GM18505 (cell line): Measurements from ENCODE around the gene FRMD3.

Source experiments
- ATAC-seq: cut with Tn5 transposase; IDR thresholded peaks from one replicate; pipeline ENCODE4 v1.9.1; 2021; ENCODE audit not compliant: unreplicated experiment
- POLR2A ChIP-seq: IDR thresholded peaks from 4 replicates; pipeline ENCODE4 v1.6.1; 2011; ENCODE audit warnings: borderline replicate concordance; ENCODE audit not compliant: insufficient read depth, insufficient read length; ENCODE audit errors: extremely low read depth

Gene FRMD3

GRCh38 chr9:83219154-83219923, 318.9 kb downstream of the FRMD3 start:
- no peak for ATAC-seq
- no peak for TF ChIP-seq POLR2A

GRCh38 chr9:83218411-83219090, 319.6 kb downstream of the FRMD3 start:
- no peak for TF ChIP-seq POLR2A
- no peak for ATAC-seq

GRCh38 chr9:83209188-83209731, 328.9 kb downstream of the FRMD3 start:
- ATAC-seq, result no peak
- TF ChIP-seq POLR2A, result no peak

- no peak for ATAC-seq
- TF ChIP-seq POLR2A, result no peak
Measured at GRCh38 chr9:83208065-83208850, 329.9 kb downstream of the FRMD3 start.

- ATAC-seq, result no peak
- no peak for TF ChIP-seq POLR2A
Measured at GRCh38 chr9:83204047-83204446, 334.2 kb downstream of the FRMD3 start.

- ATAC-seq, result no peak
- TF ChIP-seq POLR2A, result no peak
Measured at GRCh38 chr9:83200531-83200930, 337.7 kb downstream of the FRMD3 start.

- no peak for ATAC-seq
- no peak for TF ChIP-seq POLR2A
Measured at GRCh38 chr9:83199832-83200231, 338.4 kb downstream of the FRMD3 start.

GRCh38 chr9:83199240-83199639, 339.0 kb downstream of the FRMD3 start:
- ATAC-seq, result no peak
- no peak for TF ChIP-seq POLR2A

- no peak for ATAC-seq
- TF ChIP-seq POLR2A, result no peak
Measured at GRCh38 chr9:83198371-83198770, 339.8 kb downstream of the FRMD3 start.

- no peak for TF ChIP-seq POLR2A
Measured at GRCh38 chr9:83197591-83197990, 340.6 kb downstream of the FRMD3 start.

GRCh38 chr9:83196946-83197345, 341.3 kb downstream of the FRMD3 start:
- no peak for TF ChIP-seq POLR2A
- ATAC-seq, result no peak

More at GRCh38 chr9:83197591-83197990, 340.6 kb downstream of the FRMD3 start:
- ATAC-seq, result no peak
